Measurements from ENCODE around the gene SEMA4C.

GRCh38 chr2:96913117-96913397, 43.2 kb upstream of the SEMA4C start:
- TF ChIP-seq EZH2 (IDR thresholded peaks at IDR 0.05) (no peak), POLR2AphosphoS5 (IDR thresholded peaks at IDR 0.05; ENCODE audit: borderline replicate concordance, low read depth, low read length) (no peak), FOXP2 (optimal IDR thresholded peaks at IDR 0.05; ENCODE audit: control extremely low read depth, extremely low read length, insufficient read depth) (no peak)

Measured in SK-N-MC (cell line).